ENCODE measurements around the gene GASK1A.

The GASK1A gene

DNA sequence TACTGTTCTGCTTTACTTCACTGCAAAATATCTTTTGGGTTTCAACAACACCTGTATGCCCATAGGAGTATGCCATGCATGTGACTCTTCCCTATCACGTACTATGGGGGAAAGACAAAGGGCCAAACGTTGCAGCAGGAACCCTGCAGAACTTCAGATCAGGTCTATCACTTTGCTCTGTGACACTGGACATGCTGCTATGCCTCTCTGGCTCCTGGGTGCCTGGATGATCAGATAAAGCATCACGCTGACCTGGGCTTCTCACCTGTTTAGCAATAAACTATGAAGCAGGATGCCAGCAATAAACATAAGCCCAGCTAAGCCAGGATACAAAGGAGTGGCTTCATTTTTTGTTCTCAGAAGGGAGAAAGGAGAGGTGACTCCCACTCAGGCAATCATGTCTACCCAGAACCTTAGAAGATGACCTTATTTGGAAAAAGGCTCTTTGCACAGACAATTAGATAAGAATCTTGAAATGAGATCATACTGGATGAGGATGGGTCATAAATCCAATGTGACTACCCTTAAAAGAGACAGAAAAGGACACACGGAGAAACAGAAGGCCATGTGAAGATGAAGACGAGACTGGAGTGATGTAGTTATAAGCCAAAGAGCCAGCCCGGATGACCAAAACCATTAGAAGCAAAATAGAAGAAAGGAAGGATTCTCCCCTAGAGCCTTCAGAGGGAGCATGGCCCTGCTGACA lies 107.5 kb downstream of the GASK1A start:
- DNase-seq (ENCODE audit: extremely low spot score): no peak
- TF ChIP-seq, protein P1, sequence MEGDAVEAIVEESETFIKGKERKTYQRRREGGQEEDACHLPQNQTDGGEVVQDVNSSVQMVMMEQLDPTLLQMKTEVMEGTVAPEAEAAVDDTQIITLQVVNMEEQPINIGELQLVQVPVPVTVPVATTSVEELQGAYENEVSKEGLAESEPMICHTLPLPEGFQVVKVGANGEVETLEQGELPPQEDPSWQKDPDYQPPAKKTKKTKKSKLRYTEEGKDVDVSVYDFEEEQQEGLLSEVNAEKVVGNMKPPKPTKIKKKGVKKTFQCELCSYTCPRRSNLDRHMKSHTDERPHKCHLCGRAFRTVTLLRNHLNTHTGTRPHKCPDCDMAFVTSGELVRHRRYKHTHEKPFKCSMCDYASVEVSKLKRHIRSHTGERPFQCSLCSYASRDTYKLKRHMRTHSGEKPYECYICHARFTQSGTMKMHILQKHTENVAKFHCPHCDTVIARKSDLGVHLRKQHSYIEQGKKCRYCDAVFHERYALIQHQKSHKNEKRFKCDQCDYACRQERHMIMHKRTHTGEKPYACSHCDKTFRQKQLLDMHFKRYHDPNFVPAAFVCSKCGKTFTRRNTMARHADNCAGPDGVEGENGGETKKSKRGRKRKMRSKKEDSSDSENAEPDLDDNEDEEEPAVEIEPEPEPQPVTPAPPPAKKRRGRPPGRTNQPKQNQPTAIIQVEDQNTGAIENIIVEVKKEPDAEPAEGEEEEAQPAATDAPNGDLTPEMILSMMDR (IDR thresholded peaks at IDR 0.05; ENCODE audit: control extremely low read depth, extremely low read depth, low read depth, missing control alignments): no peak
- CTCF ChIA-PET: interaction anchor here (2.2 kb wide), 1 partner anchor 8 kb away, joined by 8 read pairs; no protein-coding TSS in a partner anchor
- POLR2A ChIA-PET: no interaction called here

DNA sequence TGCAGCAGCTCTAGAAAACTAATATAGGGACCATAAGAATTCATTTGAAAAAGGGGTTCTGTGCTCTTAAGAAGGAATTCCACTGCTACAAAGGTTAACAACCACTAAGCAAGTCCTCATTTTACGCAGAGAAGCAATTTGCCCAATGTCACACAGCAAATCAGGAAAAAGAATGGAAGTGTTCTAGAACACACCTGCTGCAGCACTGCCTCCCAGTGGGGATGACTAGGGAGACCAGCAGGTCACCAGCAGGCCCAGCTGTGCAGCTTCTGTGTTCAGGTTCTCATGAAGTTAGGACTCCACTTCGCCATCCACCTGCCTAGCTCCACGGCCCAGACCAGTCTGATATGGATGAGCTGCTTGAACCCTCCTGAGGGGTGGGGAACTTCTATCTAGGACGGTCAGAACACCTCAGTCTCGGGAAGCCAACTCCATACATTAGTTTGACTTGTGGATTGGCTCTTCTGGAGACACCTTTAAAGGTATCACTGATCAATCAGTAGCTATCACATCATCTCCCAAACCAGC lies 108.2 kb downstream of the GASK1A start:
- POLR2A ChIA-PET: no interaction called here
- TF ChIP-seq, protein P1 (IDR thresholded peaks at IDR 0.05; ENCODE audit: control extremely low read depth, extremely low read depth, low read depth, missing control alignments): no peak

DNA sequence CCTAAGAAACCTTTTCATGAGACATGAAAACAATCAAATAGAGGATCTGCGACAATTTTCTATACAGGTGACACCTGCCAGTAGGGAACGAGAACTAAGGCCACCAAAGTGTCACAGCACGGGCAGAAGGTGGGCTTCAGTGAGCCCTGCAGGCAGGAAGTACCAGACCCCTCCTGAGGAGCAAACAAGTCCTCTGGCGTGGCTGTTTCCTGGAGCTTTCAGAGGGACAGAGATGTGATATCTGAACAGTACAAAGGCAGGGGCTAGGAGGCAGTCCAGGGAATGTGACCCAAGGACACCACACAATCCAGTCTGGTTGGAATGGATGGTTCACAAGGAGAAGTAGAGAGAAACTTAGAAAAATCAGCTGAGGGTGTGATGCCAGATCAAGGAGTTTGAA lies 110.0 kb downstream of the GASK1A start:
- TF ChIP-seq, protein P1 (IDR thresholded peaks at IDR 0.05; ENCODE audit: control extremely low read depth, extremely low read depth, low read depth, missing control alignments): no peak
- ChIA-PET CTCF (interaction anchor here (0.8 to 2.2 kb wide), 2 partner anchors 11 kb away, joined by 5 to 8 read pairs; no protein-coding TSS in a partner anchor), POLR2A (no interaction called here)
- no peak for DNase-seq (ENCODE audit: extremely low spot score)

More for the DNA sequence above, 108.2 kb downstream of the GASK1A start:
- no peak for DNase-seq (ENCODE audit: extremely low spot score)
- CTCF ChIA-PET: interaction anchor here (1.3 to 2.2 kb wide), 2 partner anchors 9 kb away, joined by 6 to 8 read pairs; no protein-coding TSS in a partner anchor

DNA sequence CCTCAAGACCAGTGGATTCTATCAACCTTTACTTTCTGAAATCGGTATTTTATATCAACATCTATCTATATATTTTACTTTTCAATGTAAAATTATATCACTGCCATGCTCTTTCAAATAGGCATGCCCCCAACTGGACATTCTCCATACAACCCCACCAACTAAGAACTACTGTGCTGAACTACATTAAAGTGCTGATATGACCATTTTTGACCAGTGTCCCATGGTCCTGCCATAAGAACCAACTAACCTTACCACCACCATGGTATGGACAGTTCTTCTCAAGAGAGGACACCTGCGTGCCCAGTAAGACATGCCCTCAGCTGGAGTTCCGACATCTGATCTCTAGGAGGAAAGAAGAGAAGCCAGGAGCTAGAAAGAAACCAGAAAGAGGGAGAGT lies 111.1 kb downstream of the GASK1A start:
- TF ChIP-seq, protein P1 (IDR thresholded peaks at IDR 0.05; ENCODE audit: control extremely low read depth, extremely low read depth, low read depth, missing control alignments): no peak
- CTCF ChIA-PET: no interaction called here

DNA sequence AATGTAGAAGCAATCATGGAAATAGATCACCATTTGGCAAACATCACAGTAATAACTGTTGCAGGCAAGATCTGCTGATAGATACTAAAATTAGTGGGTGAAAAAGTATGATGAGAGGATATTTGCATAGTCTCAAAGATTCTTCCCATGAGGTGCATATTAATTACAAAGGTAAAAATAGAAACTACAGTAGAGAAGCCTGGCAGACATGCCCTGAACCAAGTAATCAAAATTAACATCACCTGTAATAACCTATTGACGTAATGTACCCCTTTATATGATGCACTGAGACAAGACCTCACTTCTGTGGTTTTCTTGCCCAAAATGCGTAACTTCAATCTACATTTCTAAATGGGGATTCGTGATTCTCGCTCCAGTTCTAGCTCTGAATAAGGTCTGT lies 112.4 kb downstream of the GASK1A start:
- CTCF ChIA-PET: interaction anchor here (1.2 kb wide), 1 partner anchor 13 kb away, joined by 3 read pairs; no protein-coding TSS in a partner anchor
- POLR2A ChIA-PET: no interaction called here
- TF ChIP-seq, protein P1 (IDR thresholded peaks at IDR 0.05; ENCODE audit: control extremely low read depth, extremely low read depth, low read depth, missing control alignments): no peak
- no peak for DNase-seq (ENCODE audit: extremely low spot score)

More for the DNA sequence above, 111.1 kb downstream of the GASK1A start:
- no peak for DNase-seq (ENCODE audit: extremely low spot score)
- POLR2A ChIA-PET: no interaction called here

DNA sequence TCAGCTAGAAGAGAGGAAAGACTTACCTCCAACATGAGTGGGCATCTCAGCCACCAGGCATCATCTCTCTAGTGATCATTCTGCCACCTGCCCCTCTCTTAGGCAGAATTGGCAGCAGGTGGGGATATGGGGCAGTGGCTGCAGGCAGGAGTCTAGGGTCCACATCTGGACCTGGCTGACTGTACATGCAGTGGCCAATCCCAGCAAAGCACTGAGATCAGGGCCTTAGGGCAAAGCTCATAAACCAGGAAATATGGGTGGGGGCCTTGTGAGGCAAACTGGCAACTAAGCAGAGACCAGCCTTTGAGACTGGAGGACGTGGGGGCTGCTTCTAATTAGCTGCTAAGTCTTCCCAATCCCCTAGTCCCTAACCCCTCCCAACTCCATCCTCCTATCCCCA lies 113.9 kb downstream of the GASK1A start:
- ChIA-PET POLR2A (no interaction called here), CTCF (no interaction called here)
- no peak for DNase-seq (ENCODE audit: extremely low spot score)
- TF ChIP-seq, protein P1 (IDR thresholded peaks at IDR 0.05; ENCODE audit: control extremely low read depth, extremely low read depth, low read depth, missing control alignments): no peak

Measured in GM10248 (cell line).